PC-3 (cell line): ENCODE data around the gene UTS2R. TPM values are rescaled to one million over a fixed set of nuclear protein-coding genes. Genes with fewer than 3 reads are reported as not detected.
"Not testable (repeated sequence)": the region's sequence is repeated elsewhere in the genome, so short reads cannot be mapped to it uniquely, and the experiment has no call there.

Source experiments
- ATAC-seq: fragments of 200-7000 bp; cut with Tn5 transposase; 2 replicates; pipeline ENCODE4 v1.9.1; 2020; ENCODE audit warnings: mild to moderate bottlenecking, moderate library complexity
- BruUV-seq: library from RNA; stranded (reverse); fragments of 400-500 nt; replicated peaks from 2 replicates; lab custom pipeline; 2021; lab: Mats Ljungman, UMichigan
- CTCF ChIA-PET: fragments of 300-600 bp; sonication (Branson Sonifier 250); formaldehyde crosslinking; loops from one replicate; lab custom pipeline; 2022; ENCODE audit warnings: antibody characterized with exemption; lab: Charles Lee
- POLR2A ChIA-PET: fragments of 300-600 bp; sonication (Branson Sonifier 250); formaldehyde crosslinking; loops from one replicate; lab custom pipeline; 2022; ENCODE audit warnings: antibody characterized with exemption; ENCODE audit not compliant: unreplicated experiment; lab: Charles Lee
- DNase-seq: peaks from one replicate; pipeline ENCODE4 v3.0.0-alpha.2; 2015
- H2AFZ ChIP-seq: fragments of 300-600 bp; sonication (generic); 2 replicates; pipeline ENCODE4 v1.6.0; 2016; ENCODE audit warnings: antibody characterized with exemption, low read length
- H3F3A ChIP-seq: fragments of 300-600 bp; sonication (generic); one replicate; pipeline ENCODE4 v1.6.0; 2017; ENCODE audit warnings: antibody characterized with exemption, low read length, control low read depth, mild to moderate bottlenecking; ENCODE audit not compliant: unreplicated experiment
- H3K27ac ChIP-seq: fragments of 300-600 bp; sonication (generic); 2 replicates; pipeline ENCODE4 v1.5.1; 2016; ENCODE audit warnings: mild to moderate bottlenecking, low read length
- H3K27me3 ChIP-seq: fragments of 300-600 bp; sonication (generic); 2 replicates; pipeline ENCODE4 v1.6.1; 2016; ENCODE audit warnings: low read length, mixed read lengths
- H3K36me3 ChIP-seq: fragments of 300-600 bp; sonication (generic); 2 replicates; pipeline ENCODE4 v1.6.1; 2016; ENCODE audit warnings: low read depth, mixed run types, low read length, mixed read lengths
- H3K4me1 ChIP-seq: fragments of 300-600 bp; sonication (generic); 2 replicates; pipeline ENCODE4 v1.5.1; 2016; ENCODE audit warnings: low read length; ENCODE audit not compliant: insufficient read depth
- H3K4me2 ChIP-seq: fragments of 300-600 bp; sonication (generic); 2 replicates; pipeline ENCODE4 v1.6.0; 2016; ENCODE audit warnings: low read length
- H3K4me3 ChIP-seq: fragments of 300-600 bp; sonication (generic); 2 replicates; pipeline ENCODE4 v1.5.1; 2016; ENCODE audit warnings: mild to moderate bottlenecking, low read length, mixed read lengths
- H3K79me2 ChIP-seq: fragments of 300-600 bp; sonication (generic); 2 replicates; pipeline ENCODE4 v1.6.1; 2017; ENCODE audit warnings: low read length, mixed read lengths
- H3K9ac ChIP-seq: fragments of 300-600 bp; sonication (generic); 2 replicates; pipeline ENCODE4 v1.6.0; 2016; ENCODE audit warnings: mild to moderate bottlenecking, low read length
- H3K9me2 ChIP-seq: fragments of 300-600 bp; sonication (generic); replicated peaks from 2 replicates; pipeline ENCODE4 v1.6.1; 2016; ENCODE audit warnings: mixed run types, low read length, mixed read lengths
- H3K9me3 ChIP-seq: fragments of 300-600 bp; sonication (generic); 2 replicates; pipeline ENCODE4 v1.6.1; 2016; ENCODE audit warnings: low read length, mixed read lengths
- H4K20me1 ChIP-seq: fragments of 300-600 bp; sonication (generic); 2 replicates; pipeline ENCODE4 v1.6.1; 2016; ENCODE audit warnings: low read length, mixed read lengths
- EZH2 ChIP-seq: fragments of 300-600 bp; sonication (generic); IDR thresholded peaks from one replicate; pipeline ENCODE4 v1.6.1; 2017; ENCODE audit warnings: antibody characterized with exemption, mild to moderate bottlenecking, low read length; ENCODE audit not compliant: unreplicated experiment
- EZH2phosphoT487 ChIP-seq: fragments of 300-600 bp; sonication (generic); IDR thresholded peaks from 2 replicates; pipeline ENCODE4 v1.6.1; 2018; ENCODE audit warnings: mild to moderate bottlenecking, antibody characterized with exemption, low read length, borderline replicate concordance
- intact Hi-C: fragments of 100-400 bp; cut with micrococcal nuclease; formaldehyde crosslinking; loops from 2 replicates; pipeline ENCODE4 v1.9.0; 2023
- total RNA-seq: library from RNA; depleted of rRNA; stranded (reverse); fragments of >200 nt; gene quantifications from 2 replicates; pipeline ENCODE4 v1.2.3, GENCODE V29; 2014
- TF ChIP-seq, protein P1 (sequence below): fragments of 300-600 bp; sonication (generic); conservative IDR thresholded peaks from 2 replicates; pipeline ENCODE4 v1.5.1; 2017; ENCODE audit warnings: antibody characterized with exemption, low read depth, mild to moderate bottlenecking, low read length

Gene UTS2R
- total RNA-seq, 1 experiment from 2014 or later = not detected

DNA sequence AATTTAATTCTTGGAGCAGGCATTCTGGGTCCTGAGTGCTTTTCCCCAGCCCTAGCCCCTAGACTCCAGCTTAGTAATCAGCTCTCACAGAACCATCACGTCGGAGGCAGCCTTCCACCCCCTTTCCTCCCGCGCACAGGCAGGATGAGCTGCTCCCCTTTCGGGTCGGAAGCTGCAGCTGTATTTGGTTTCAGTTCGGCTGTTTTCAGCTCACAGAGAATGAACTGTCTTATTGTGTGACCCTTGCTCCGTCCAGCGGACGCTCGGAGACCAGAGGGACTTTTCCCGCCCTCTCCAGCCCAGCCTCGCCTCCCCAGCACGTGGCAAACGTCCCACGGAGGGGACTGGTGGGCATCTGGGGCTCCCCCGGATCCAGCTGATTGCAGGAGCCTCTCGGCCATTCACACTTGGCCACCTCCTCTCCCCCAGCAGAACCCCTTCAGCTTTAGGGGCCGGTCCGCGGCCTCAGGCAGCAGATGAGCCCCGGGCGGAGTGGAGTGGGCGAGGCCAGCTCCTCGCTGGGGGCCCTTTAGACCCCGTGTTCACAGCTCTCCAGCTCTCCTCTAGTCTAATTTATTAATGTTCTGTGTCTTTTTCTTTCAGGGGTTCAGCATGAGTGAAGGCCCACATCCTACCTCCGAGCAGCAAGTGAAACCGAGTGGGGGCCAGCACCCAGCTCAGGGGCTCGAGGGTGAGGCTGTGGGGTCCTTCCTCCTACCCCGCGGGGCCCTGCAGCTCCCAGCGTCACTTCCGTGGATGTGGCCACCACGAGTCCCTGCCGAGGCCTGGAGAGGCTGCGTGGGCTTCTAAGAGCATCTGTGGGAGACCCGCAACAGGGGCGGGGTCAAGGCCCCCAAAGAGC lies 863 bp upstream of the UTS2R start:
- DNase-seq (peak; percentile 8), ATAC-seq (peak; percentile 59)
- Histone ChIP-seq H3K4me3 (peak overlapping the region; percentile 68), H3K9ac (no peak overlapping the region), H4K20me1 (no peaks in the 10 kb centered on the region), H3K9me3 (no peaks in the 10 kb centered on the region), H3K9me2 (no peaks in the 10 kb centered on the region), H3K4me2 (peak overlapping the region; percentile 90), H3F3A (no peaks in the 10 kb centered on the region), H3K36me3 (no peaks in the 10 kb centered on the region), H3K27me3 (no peaks in the 10 kb centered on the region), H2AFZ (peak overlapping the region; percentile 90), H3K27ac (no peak overlapping the region), H3K4me1 (peaks cover 6% of the 10 kb centered on the region; the same call in 1 of the 2 replicates), H3K79me2 (no peaks in the 10 kb centered on the region)
- intact Hi-C loops = no loop called here
- ChIA-PET CTCF (interaction anchor here (0.6 kb wide), 1 partner anchor 125 kb away, joined by 3 read pairs; no protein-coding TSS in a partner anchor), POLR2A (interaction anchor here (0.6 kb wide), 1 partner anchor 216 kb away, joined by 3 read pairs; no protein-coding TSS in a partner anchor)
- no TSS peak for BruUV-seq
- TF ChIP-seq, protein P1, sequence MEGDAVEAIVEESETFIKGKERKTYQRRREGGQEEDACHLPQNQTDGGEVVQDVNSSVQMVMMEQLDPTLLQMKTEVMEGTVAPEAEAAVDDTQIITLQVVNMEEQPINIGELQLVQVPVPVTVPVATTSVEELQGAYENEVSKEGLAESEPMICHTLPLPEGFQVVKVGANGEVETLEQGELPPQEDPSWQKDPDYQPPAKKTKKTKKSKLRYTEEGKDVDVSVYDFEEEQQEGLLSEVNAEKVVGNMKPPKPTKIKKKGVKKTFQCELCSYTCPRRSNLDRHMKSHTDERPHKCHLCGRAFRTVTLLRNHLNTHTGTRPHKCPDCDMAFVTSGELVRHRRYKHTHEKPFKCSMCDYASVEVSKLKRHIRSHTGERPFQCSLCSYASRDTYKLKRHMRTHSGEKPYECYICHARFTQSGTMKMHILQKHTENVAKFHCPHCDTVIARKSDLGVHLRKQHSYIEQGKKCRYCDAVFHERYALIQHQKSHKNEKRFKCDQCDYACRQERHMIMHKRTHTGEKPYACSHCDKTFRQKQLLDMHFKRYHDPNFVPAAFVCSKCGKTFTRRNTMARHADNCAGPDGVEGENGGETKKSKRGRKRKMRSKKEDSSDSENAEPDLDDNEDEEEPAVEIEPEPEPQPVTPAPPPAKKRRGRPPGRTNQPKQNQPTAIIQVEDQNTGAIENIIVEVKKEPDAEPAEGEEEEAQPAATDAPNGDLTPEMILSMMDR = no peak
- no peak for TF ChIP-seq EZH2
- TF ChIP-seq EZH2phosphoT487 = no peak

DNA sequence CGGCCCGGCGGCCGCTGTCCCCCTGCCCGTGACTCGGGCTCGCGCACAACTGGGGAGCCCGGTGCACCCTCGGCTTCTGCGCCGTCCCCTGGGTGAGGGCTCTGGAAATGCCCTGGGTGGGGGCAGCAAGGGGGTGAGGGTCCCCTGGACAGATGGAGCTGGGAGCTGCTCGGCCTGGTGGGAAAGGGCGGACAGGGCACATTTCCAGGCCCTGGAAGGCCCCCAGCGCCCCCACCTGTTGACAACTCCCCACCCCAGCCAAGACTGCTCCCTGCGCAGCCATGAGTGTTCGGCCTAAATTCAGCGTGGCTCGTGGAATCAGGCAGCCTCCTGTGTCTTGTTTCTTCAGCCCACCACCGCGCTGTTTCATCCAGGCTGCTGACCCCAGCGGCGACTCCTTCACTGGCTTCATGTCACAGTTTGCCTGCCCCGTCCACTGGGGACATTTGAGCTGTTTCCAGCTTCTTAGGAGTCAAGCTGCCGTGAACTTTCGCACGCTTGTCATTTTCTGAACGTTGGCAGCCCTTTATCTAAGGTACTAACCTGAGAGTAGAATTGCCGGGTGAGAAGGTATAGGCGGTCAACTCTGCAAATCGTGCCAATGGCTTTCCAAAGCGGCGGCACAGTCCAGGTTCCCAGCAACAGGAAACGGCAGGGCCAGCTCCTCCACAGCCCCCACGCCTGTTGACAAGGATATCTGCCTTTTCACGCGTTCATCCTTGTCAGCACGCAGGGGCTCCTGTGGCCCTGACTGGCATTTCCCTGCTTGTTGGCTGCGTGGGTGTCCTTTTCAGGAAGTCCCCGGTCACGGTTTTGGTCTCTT lies 895 bp downstream of the UTS2R start:
- no peak overlapping the region for H2AFZ ChIP-seq
- H3K9me3 ChIP-seq = no peaks in the 10 kb centered on the region
- TF ChIP-seq, protein P1 = no peak
- TF ChIP-seq EZH2phosphoT487 (no peak), EZH2 (no peak)
- H3K79me2 ChIP-seq = no peaks in the 10 kb centered on the region
- no peaks in the 10 kb centered on the region for H3K36me3 ChIP-seq
- ATAC-seq (no peak), DNase-seq (no peak)
- no peak overlapping the region for H3K9ac ChIP-seq
- CTCF ChIA-PET = interaction anchor here (0.7 kb wide), 1 partner anchor 15 kb away, joined by 3 read pairs; no protein-coding TSS in a partner anchor
- no peak overlapping the region for H3K4me3 ChIP-seq
- intact Hi-C loops = no loop called here
- no peaks in the 10 kb centered on the region for H4K20me1 ChIP-seq
- BruUV-seq = no TSS peak
- H3K9me2 ChIP-seq = no peaks in the 10 kb centered on the region
- no peak overlapping the region for H3K4me2 ChIP-seq
- H3K27ac ChIP-seq = no peak overlapping the region
- peaks cover 6% of the 10 kb centered on the region; the same call in 1 of the 2 replicates for H3K4me1 ChIP-seq
- no peaks in the 10 kb centered on the region for H3F3A ChIP-seq
- H3K27me3 ChIP-seq = no peaks in the 10 kb centered on the region
- POLR2A ChIA-PET = no interaction called here

DNA sequence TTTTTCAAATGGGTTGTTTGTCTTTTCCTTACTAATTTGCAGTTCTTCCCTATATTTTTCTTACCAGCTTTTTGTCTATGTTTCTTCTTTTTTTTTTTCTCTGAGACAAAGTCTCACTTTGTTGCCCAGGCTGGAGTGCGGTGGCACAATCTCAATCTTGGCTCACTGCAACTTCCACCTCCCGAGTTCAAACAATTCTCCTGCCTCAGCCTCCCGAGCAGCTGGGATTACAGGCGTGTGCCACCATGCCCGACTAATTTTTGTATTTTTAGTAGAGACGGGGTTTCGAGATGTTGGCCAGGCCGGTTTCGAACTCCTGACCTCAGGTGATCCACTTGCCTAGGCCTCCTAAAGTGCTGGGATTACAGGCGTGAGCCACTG lies 1.5 kb downstream of the UTS2R start:
- intact Hi-C loops, DNase-seq, H3K36me3 ChIP-seq, H3K4me1 ChIP-seq, H3K4me3 ChIP-seq, H3K4me2 ChIP-seq, H2AFZ ChIP-seq, H3K27me3 ChIP-seq, H3K9ac ChIP-seq, H4K20me1 ChIP-seq, BruUV-seq, POLR2A ChIA-PET, H3K27ac ChIP-seq, H3K9me2 ChIP-seq, H3K79me2 ChIP-seq, ATAC-seq, H3K9me3 ChIP-seq, H3F3A ChIP-seq: not testable (repeated sequence)
- CTCF ChIA-PET = interaction anchor here (0.7 kb wide), 1 partner anchor 16 kb away, joined by 3 read pairs; no protein-coding TSS in a partner anchor
